Motor neuron (in vitro differentiated cells): ENCODE results near the gene ZNF579. TPM values are rescaled to one million over a fixed set of nuclear protein-coding genes. Genes with fewer than 3 reads are reported as not detected.

Experiments used
- ATAC-seq, 8 experiments: fragments of 200-7000 bp; cut with Tn5 transposase; replicated peaks in 6 of 8; 2 replicates each; pipeline ENCODE4 v1.8.0; 2021; ENCODE audit warnings: mild to moderate bottlenecking in 8 of 8, moderate library complexity in 8 of 8
- H3K27ac ChIP-seq, 2 donors: fragments of 250-450 bp; sonication (Bioruptor Pico); 2 replicates each; pipeline ENCODE4 v1.9.0; 2021; ENCODE audit warnings: antibody characterized with exemption in 2 of 2, mild to moderate bottlenecking in 2 of 2, moderate library complexity in 1 of 2
- H3K4me1 ChIP-seq, 2 donors: fragments of 250-450 bp; sonication (Bioruptor Pico); replicated peaks in 1 of 2; 2 replicates each; pipeline ENCODE4 v1.6.1; 2021; ENCODE audit warnings: antibody characterized with exemption in 2 of 2, mild to moderate bottlenecking in 2 of 2, moderate library complexity in 1 of 2
- H3K4me3 ChIP-seq, 5 donors: fragments of 250-450 bp; sonication (Bioruptor Pico); 2 replicates each; pipeline ENCODE4 v1.9.0; 2021; ENCODE audit warnings: antibody characterized with exemption in 5 of 5, mild to moderate bottlenecking in 5 of 5, moderate library complexity in 4 of 5
- WGBS, 10 experiments: fragments of 450-650 bp; shearing (Covaris generic); methylation state at CpG; one replicate each; pipeline ENCODE4 v1.0.0; 2022; 5-methylcytosine and 5-hydroxymethylcytosine counted together
- in situ Hi-C, 9 experiments: fragments of 400-800 bp; cut with MboI; loops; one replicate each; pipeline ENCODE4 v1.15.0; 2021; ENCODE audit warnings: low sequenced_read_pairs in 9 of 9, low pct_unique_long_range_greater_than_20kb in 2 of 9; ENCODE audit not compliant: unreplicated experiment in 9 of 9
- total RNA-seq, 8 experiments: library from RNA; unstranded; fragments of 300-600 nt; gene quantifications; 2 replicates each; pipeline versions ENCODE4 v1.2.3 to v1.2.4, GENCODE V29; 2022

Gene ZNF579
- total RNA-seq, 8 experiments from 2014 or later = 3.4 to 9.4 (median 5.0) TPM

- Histone ChIP-seq H3K4me3 (no peak overlapping the region), H3K27ac (no peak overlapping the region), H3K4me1 (peaks cover 0 to under 1% of the 10 kb centered on the region in 2 donors)
- in situ Hi-C loops = no loop called here
- no peak for ATAC-seq
- 80 to 100% (median 89%) methylated on average over 1 to 7 of the region's 7 CpGs; no CpG with 5 or more reads in 3 of the 10 experiments for WGBS, 10 experiments
Observed at GRCh38 chr19:55618426-55618825, 37.8 kb upstream of the ZNF579 start.

- Histone ChIP-seq H3K4me1 (no peaks in the 10 kb centered on the region), H3K27ac (no peak overlapping the region), H3K4me3 (no peak overlapping the region)
- 74 to 100% (median 92%) methylated on average over 3 to 8 of the region's 8 CpGs; no CpG with 5 or more reads in 4 of the 10 experiments for WGBS, 10 experiments
- in situ Hi-C loops = no loop called here
- ATAC-seq = peak in 1 of 8 experiments; percentile 13
Observed at GRCh38 chr19:55617426-55617825, 36.8 kb upstream of the ZNF579 start.

GRCh38 chr19:55616395-55616875, 35.8 kb upstream of the ZNF579 start:
- in situ Hi-C loops = no loop called here
- Histone ChIP-seq H3K4me1 (no peaks in the 10 kb centered on the region), H3K27ac (no peak overlapping the region), H3K4me3 (no peak overlapping the region)
- 97 to 100% (median 98%) methylated on average over 6 to 11 of the region's 38 CpGs; no CpG with 5 or more reads in 7 of the 10 experiments for WGBS, 10 experiments
- no peak for ATAC-seq

GRCh38 chr19:55615543-55616394, 35.1 kb upstream of the ZNF579 start:
- 90 to 100% (median 100%) methylated on average over 4 to 8 of the region's 88 CpGs; no CpG with 5 or more reads in 7 of the 10 experiments for WGBS, 10 experiments
- Histone ChIP-seq H3K27ac (no peak overlapping the region), H3K4me3 (no peak overlapping the region), H3K4me1 (no peaks in the 10 kb centered on the region)
- in situ Hi-C loops = no loop called here
- ATAC-seq = peak in 1 of 8 experiments; percentile 14

GRCh38 chr19:55614711-55615542, 34.3 kb upstream of the ZNF579 start:
- WGBS, 10 experiments = 100% methylated on average over 1 of the region's 98 CpGs; no CpG with 5 or more reads in 9 of the 10 experiments
- in situ Hi-C loops = no loop called here
- ATAC-seq = peak in 4 of 8 experiments; percentile 8 to 21 (median 13)
- Histone ChIP-seq H3K4me1 (no peaks in the 10 kb centered on the region), H3K27ac (no peak overlapping the region), H3K4me3 (no peak overlapping the region)

GRCh38 chr19:55613930-55614710, 33.5 kb upstream of the ZNF579 start:
- in situ Hi-C loops = no loop called here
- no CpG with 5 or more reads among the region's 75 CpGs for WGBS, 10 experiments

GRCh38 chr19:55613396-55613795, 32.7 kb upstream of the ZNF579 start:
- WGBS, 10 experiments = no CpG with 5 or more reads among the region's 27 CpGs

More at GRCh38 chr19:55613930-55614710, 33.5 kb upstream of the ZNF579 start:
- ATAC-seq = peak in 4 of 8 experiments; percentile 12 to 19 (median 14)
- H3K27ac ChIP-seq = no peak overlapping the region
- H3K4me1 ChIP-seq = no peaks in the 10 kb centered on the region
- no peak overlapping the region for H3K4me3 ChIP-seq

GRCh38 chr19:55611983-55612645, 31.5 kb upstream of the ZNF579 start:
- no peak overlapping the region for H3K4me3 ChIP-seq
- H3K27ac ChIP-seq = no peak overlapping the region
- H3K4me1 ChIP-seq = no peaks in the 10 kb centered on the region
- no peak for ATAC-seq
- WGBS, 10 experiments = 86 to 100% (median 100%) methylated on average over 1 to 2 of the region's 3 CpGs; no CpG with 5 or more reads in 2 of the 10 experiments
- in situ Hi-C loops = no loop called here

More at GRCh38 chr19:55613396-55613795, 32.7 kb upstream of the ZNF579 start:
- ATAC-seq = peak in 2 of 8 experiments; percentile 8 to 11
- Histone ChIP-seq H3K27ac (no peak overlapping the region), H3K4me1 (no peaks in the 10 kb centered on the region), H3K4me3 (no peak overlapping the region)
- in situ Hi-C loops = no loop called here

- Histone ChIP-seq H3K4me1 (peaks cover 0 to 5% of the 10 kb centered on the region in 2 donors), H3K4me3 (no peak overlapping the region), H3K27ac (peak overlapping the region in 1 of 2 donors; percentile 20)
- ATAC-seq = no peak
- 0 to 100% (median 77%) methylated on average over 1 to 4 of the region's 15 CpGs; no CpG with 5 or more reads in 4 of the 10 experiments for WGBS, 10 experiments
- in situ Hi-C loops = no loop called here
Observed at GRCh38 chr19:55611300-55611982, 30.8 kb upstream of the ZNF579 start.

- H3K4me1 ChIP-seq = peaks cover under 1 to 7% of the 10 kb centered on the region in 2 donors
- H3K27ac ChIP-seq = no peak overlapping the region
- in situ Hi-C loops = loop anchor here in 1 of 9 experiments (10.0 kb wide), 1 partner anchor 95 kb away; no protein-coding TSS in a partner anchor
- 40 to 100% (median 91%) methylated on average over 1 to 5 of the region's 5 CpGs; no CpG with 5 or more reads in 3 of the 10 experiments for WGBS, 10 experiments
- ATAC-seq = no peak
- no peak overlapping the region for H3K4me3 ChIP-seq
Observed at GRCh38 chr19:55609326-55609725, 28.7 kb upstream of the ZNF579 start.

- 67 to 95% (median 76%) methylated on average over 2 to 8 of the region's 9 CpGs; no CpG with 5 or more reads in 3 of the 10 experiments for WGBS, 10 experiments
- Histone ChIP-seq H3K4me1 (peaks cover 3 to 11% of the 10 kb centered on the region in 2 donors), H3K4me3 (peak overlapping the region in 4 of 5 donors; percentile 61 to 84 (median 74)), H3K27ac (no peak overlapping the region)
- in situ Hi-C loops = loop anchor here in 1 of 9 experiments (10.0 kb wide), 1 partner anchor 92 kb away; no protein-coding TSS in a partner anchor
- no peak for ATAC-seq
Observed at GRCh38 chr19:55606817-55607216, 26.2 kb upstream of the ZNF579 start.
